Neuron (in vitro differentiated cells): ENCODE results near the gene NQO1.

Source experiments
- H2AFZ ChIP-seq: one replicate; pipeline ENCODE4 v1.6.1; 2013; ENCODE audit warnings: low read depth, mild to moderate bottlenecking, inconsistent platforms, low read length, moderate library complexity
- H3K27me3 ChIP-seq: one replicate; pipeline ENCODE4 v1.6.1; 2013; ENCODE audit warnings: low read length; ENCODE audit not compliant: insufficient read depth
- H3K36me3 ChIP-seq: one replicate; pipeline ENCODE4 v1.6.1; 2013; ENCODE audit warnings: low read length; ENCODE audit not compliant: insufficient read depth
- H3K4me1 ChIP-seq: one replicate; pipeline ENCODE4 v1.6.1; 2013; ENCODE audit warnings: low read length; ENCODE audit not compliant: insufficient read depth
- H3K4me3 ChIP-seq: 2 replicates; pipeline ENCODE4 v1.5.1; 2013; ENCODE audit warnings: mild to moderate bottlenecking, low read length, moderate library complexity
- H3K9me3 ChIP-seq: one replicate; pipeline ENCODE4 v1.6.1; 2013; ENCODE audit warnings: low read length

The NQO1 gene

DNA sequence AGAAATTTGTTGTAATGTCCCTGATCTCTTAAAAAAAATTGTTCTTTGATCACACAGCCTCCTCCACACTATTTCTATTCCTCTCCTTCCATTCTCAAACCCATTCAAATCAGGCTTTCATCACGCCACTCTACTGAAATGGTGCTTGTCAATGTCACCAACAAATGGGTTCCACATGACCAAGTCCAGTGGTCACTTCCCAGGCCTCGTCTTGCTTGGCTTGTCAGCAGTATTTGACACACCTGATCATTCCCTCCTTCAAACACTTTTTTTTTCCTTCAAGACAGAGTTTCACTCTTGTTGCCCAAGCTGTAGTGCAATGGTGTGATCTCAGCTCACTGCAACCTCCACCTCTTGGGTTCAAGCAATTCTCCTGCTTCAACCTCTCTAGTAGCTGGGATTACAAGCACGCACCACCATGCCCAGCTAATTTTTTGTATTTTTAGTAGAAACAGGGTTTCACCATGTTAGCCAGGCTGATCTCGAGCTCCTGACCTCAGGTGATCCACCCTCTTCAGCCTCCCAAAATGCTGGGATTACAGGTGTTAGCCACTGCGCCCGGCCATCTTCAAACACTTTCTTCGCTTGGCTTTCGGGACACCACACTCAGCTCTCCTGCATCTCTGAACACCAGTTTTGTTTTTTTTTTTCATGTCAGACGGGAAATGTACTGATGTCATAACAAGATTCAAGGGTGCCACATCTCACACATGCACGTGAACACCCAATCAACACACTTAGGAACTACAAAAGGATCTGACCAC, 18.3 kb downstream of the NQO1 start:
- Histone ChIP-seq H3K27me3 (no peaks in the 10 kb centered on the region), H2AFZ (no peak overlapping the region), H3K4me1 (no peaks in the 10 kb centered on the region), H3K4me3 (no peak overlapping the region), H3K36me3 (peaks cover 7% of the 10 kb centered on the region), H3K9me3 (no peaks in the 10 kb centered on the region)

DNA sequence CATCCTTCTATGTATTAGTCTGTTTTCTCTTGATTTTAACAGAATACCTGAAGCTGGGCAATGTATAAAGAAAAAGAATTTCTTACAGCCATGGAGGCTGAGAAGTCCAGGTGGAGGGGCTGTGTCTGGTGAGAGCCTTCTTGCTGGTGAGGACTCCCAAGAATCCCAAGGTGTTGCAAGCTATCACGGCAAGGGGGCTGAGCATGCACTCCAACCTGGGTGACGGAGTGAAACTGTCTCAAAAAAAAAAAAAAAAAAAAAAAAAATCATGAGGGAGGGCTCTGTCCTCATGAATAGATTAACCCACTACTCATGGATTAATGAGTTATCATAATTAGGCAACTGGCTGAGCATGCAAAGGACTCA, 19.4 kb downstream of the NQO1 start:
- Histone ChIP-seq H3K9me3 (no peaks in the 10 kb centered on the region), H3K36me3 (peaks cover 13% of the 10 kb centered on the region), H3K27me3 (no peaks in the 10 kb centered on the region), H3K4me3 (no peak overlapping the region), H2AFZ (no peak overlapping the region), H3K4me1 (no peaks in the 10 kb centered on the region)

DNA sequence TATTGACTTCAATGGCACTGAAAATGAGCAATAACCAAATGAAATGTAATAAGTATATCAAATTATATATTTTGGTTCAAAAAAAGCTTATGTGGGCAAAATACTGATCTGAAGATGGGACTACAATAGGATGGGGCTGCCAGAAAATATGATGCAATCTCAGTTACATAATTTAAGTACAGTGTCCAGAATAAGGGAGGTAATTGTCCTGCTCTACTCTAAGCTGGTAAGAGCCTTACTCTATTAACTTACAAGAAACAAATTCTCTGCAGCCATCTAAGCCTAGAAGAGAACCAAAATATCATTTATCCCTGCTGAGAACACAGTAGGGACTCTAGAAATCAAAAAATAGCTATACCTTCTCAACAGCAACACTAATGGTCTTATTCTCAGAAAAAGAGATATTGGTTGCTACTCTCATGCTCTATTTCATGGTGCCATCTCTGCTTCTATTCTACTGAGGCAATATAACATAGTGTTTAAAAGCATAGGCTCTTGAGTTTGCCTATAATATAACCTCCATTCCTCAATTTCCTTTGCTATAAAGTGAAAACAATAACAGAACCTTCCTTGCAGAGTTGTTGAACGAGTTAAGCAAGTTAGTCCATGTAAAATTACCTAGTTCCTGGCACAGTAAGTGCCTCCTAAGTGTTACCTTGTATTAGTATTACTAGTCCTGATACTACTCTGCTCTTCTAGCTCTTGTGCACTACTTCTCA, 19.9 kb downstream of the NQO1 start:
- no peak overlapping the region for H2AFZ ChIP-seq
- H3K9me3 ChIP-seq: no peaks in the 10 kb centered on the region
- peaks cover 16% of the 10 kb centered on the region for H3K36me3 ChIP-seq
- H3K4me1 ChIP-seq: no peaks in the 10 kb centered on the region
- no peak overlapping the region for H3K4me3 ChIP-seq
- no peaks in the 10 kb centered on the region for H3K27me3 ChIP-seq

DNA sequence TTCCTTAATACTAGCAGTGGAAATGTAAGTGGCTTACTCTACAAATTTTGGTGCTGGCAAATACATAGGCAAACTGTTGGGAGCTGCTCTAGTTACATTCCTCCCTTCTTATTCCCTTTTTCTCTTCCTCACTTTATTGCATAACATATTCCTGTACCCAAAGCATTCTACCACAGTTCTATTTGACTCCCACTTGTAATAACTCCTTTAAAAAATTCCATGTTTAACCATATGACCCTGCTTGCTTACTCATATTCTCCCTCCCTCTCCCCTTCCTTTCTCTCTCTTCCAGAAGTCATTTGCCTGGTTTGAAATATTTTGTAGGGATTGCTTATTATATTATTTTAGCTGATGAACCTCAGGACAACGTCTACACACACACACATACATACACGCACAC, 22.7 kb downstream of the NQO1 start:
- Histone ChIP-seq H3K27me3 (no peaks in the 10 kb centered on the region), H3K4me1 (no peaks in the 10 kb centered on the region), H3K36me3 (peaks cover 20% of the 10 kb centered on the region), H3K4me3 (no peak overlapping the region), H3K9me3 (no peaks in the 10 kb centered on the region), H2AFZ (no peak overlapping the region)

DNA sequence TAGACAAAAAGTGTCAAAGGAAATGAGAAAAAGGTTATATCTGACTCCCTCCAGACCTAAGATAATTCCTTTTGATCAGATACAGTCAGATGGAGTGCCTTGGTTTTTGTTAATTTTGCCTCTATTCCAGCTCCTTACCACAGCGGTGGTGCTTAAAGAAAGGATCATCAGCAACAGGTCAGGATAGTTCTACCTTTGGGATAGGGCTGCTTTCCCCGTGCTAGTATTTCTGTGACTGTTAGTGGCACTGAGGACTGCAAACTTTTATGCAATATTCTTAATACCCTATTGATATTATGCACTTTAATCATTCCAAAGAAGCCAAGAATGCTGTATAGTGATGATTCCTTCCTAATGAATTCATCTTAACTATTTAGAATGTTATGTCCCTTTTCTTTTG, 24.5 kb downstream of the NQO1 start:
- no peak overlapping the region for H3K4me3 ChIP-seq
- H3K4me1 ChIP-seq: no peaks in the 10 kb centered on the region
- H2AFZ ChIP-seq: no peak overlapping the region
- no peaks in the 10 kb centered on the region for H3K9me3 ChIP-seq
- peaks cover 29% of the 10 kb centered on the region for H3K36me3 ChIP-seq
- H3K27me3 ChIP-seq: no peaks in the 10 kb centered on the region

DNA sequence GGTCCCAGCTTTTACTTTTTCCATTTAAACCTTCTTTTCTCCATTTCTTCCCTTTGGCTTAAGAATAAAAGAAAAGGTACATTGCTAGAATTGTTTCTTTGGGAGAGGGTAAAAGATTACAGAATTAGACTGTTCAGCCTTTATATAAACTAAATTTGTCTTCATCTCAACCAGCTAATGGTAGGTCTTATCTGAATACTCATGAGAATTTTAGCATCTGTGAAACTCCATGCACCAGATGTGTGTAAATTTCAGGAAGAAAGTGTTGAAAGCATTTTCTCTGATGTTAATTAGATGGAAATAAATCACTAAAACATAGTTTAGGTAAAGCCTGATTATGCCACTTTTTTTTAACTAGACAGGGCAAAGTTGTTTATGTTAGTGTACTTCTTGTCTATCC, 24.9 kb downstream of the NQO1 start:
- Histone ChIP-seq H3K36me3 (peaks cover 33% of the 10 kb centered on the region), H3K9me3 (no peaks in the 10 kb centered on the region), H3K27me3 (no peaks in the 10 kb centered on the region), H3K4me3 (no peak overlapping the region), H3K4me1 (no peaks in the 10 kb centered on the region), H2AFZ (no peak overlapping the region)

DNA sequence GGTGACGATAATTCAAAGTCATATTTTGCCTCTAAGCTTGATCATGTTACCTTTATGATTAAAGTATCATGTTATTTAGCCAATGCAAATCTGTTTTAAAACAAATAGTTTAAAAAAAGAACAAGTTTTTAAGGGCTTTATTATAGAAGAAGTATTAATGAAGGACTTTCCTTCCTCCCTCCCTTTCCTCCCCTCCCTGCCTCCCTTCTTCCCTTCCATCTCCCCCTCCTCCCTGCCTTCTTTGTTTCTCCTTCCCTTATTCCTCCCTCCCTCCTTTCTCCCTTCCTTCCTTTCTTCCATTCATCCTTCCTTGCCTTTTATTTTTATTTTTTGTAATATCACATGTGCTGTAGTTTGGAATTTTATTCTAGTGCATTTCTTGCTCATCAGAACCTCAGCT, 26.4 kb downstream of the NQO1 start:
- Histone ChIP-seq H3K27me3 (no peaks in the 10 kb centered on the region), H2AFZ (no peak overlapping the region), H3K4me3 (no peak overlapping the region), H3K36me3 (peaks cover 45% of the 10 kb centered on the region), H3K9me3 (no peaks in the 10 kb centered on the region), H3K4me1 (no peaks in the 10 kb centered on the region)

DNA sequence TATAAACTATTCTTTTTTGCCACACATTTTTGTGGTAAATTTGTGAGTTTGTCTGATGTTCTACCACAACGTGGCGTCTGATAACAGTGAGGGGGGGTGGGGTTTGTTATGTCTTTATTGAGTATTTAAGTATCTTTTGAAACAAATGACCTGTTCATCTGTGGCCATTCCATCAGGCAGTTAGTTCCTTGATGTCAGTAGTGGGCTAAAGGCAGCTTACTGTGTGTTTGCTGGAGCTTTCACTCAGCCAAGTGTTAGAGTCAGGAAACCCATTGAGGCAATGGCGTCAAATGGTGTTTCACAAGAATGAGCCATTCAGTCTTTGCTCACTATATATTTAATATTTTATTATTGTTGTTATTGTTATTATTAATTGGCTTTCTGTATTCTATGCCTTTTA, 28.0 kb downstream of the NQO1 start:
- no peaks in the 10 kb centered on the region for H3K9me3 ChIP-seq
- no peaks in the 10 kb centered on the region for H3K4me1 ChIP-seq
- no peak overlapping the region for H3K4me3 ChIP-seq
- peaks cover 51% of the 10 kb centered on the region for H3K36me3 ChIP-seq
- H3K27me3 ChIP-seq: no peaks in the 10 kb centered on the region
- H2AFZ ChIP-seq: no peak overlapping the region

DNA sequence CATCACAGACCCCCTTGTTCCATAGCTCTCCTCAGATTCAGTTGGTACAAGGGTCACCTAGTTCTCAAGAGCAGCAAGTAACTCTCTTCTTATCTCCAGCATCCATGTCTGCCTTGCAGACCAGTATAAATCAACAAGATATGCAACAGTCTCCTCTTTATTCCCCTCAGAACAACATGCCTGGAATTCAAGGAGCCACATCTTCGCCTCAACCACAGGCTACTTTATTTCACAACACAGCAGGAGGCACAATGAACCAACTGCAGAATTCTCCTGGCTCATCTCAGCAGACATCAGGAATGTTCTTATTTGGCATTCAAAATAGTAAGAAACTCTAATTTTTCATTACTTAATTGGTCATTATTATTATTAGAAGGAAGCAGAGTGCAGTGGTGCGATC, 32.4 kb downstream of the NQO1 start:
- no peak overlapping the region for H2AFZ ChIP-seq
- no peaks in the 10 kb centered on the region for H3K4me1 ChIP-seq
- peaks cover 59% of the 10 kb centered on the region for H3K36me3 ChIP-seq
- no peaks in the 10 kb centered on the region for H3K27me3 ChIP-seq
- no peaks in the 10 kb centered on the region for H3K9me3 ChIP-seq
- no peak overlapping the region for H3K4me3 ChIP-seq

DNA sequence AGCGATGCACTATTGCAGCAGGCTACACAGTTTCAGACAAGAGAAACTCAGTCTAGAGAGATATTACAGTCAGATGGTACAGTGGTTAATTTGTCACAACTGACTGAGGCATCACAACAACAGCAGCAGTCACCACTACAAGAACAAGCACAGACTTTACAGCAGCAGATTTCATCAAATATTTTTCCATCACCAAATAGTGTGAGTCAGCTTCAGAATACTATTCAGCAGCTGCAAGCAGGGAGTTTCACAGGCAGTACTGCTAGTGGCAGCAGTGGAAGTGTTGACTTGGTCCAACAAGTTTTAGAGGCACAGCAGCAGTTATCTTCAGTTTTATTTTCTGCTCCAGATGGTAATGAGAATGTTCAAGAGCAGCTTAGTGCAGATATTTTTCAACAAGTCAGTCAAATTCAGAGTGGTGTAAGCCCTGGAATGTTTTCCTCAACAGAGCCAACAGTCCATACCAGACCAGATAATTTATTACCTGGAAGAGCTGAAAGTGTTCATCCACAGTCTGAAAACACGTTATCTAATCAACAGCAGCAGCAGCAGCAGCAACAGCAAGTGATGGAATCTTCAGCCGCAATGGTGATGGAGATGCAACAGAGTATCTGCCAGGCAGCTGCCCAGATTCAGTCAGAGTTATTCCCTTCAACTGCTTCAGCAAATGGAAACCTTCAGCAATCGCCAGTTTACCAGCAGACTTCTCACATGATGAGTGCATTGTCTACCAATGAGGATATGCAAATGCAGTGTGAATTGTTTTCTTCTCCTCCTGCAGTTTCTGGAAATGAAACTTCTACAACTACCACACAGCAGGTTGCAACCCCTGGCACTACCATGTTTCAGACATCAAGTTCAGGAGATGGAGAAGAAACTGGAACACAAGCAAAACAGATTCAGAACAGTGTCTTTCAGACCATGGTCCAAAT, 34.1 kb downstream of the NQO1 start:
- Histone ChIP-seq H3K4me1 (no peaks in the 10 kb centered on the region), H3K27me3 (no peaks in the 10 kb centered on the region), H3K9me3 (no peaks in the 10 kb centered on the region), H2AFZ (no peak overlapping the region), H3K36me3 (peaks cover 51% of the 10 kb centered on the region), H3K4me3 (no peak overlapping the region)

DNA sequence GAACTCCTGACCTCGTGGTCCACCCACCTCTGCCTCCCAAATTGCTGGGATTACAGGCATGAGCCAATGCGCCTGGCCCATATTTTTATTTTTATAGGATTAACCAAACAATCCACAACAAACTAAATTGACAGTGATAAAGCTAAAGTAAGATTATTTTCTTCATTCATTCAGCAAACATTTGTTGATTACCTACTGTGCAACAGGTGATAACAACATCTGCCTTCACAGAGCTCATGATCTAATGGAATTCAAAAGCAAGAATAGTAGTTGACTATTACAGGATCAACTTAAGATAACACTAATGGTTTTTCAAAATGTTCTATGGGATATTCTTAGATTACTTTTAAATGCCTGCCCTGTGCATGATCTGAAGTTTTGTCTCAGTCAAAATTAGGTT, 37.8 kb downstream of the NQO1 start:
- H3K4me1 ChIP-seq: no peaks in the 10 kb centered on the region
- H3K27me3 ChIP-seq: no peaks in the 10 kb centered on the region
- H3K9me3 ChIP-seq: no peaks in the 10 kb centered on the region
- H2AFZ ChIP-seq: no peak overlapping the region
- H3K36me3 ChIP-seq: peaks cover 27% of the 10 kb centered on the region
- H3K4me3 ChIP-seq: no peak overlapping the region

DNA sequence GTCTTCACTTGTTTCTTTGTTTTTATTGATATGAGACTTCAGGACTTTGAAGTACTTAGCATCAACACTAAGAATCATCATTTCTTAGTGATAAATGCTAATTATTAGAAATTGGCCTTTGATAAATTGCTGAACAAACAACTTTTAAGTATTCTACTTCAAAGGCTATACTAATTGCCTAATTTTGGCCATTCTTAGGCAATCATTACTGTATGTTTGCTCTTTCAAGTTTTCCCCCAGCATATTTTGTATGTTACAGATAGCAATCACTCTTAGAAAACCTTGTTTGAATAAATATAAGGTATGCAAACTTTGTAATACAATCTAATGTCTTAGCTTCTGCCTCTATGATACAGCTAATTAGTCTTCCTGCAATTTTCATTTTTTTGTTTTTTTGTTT, 46.0 kb downstream of the NQO1 start:
- peaks cover 40% of the 10 kb centered on the region for H3K36me3 ChIP-seq
- no peaks in the 10 kb centered on the region for H3K4me1 ChIP-seq

More for the DNA sequence above, 46.0 kb downstream of the NQO1 start:
- Histone ChIP-seq H3K27me3 (no peaks in the 10 kb centered on the region), H3K9me3 (no peaks in the 10 kb centered on the region), H3K4me3 (no peak overlapping the region), H2AFZ (no peak overlapping the region)
